CD4-positive, alpha-beta T cell treated with Interleukin-17A for 4 hours (primary cell): Measurements from ENCODE around the gene DNAI2.

ENCODE experiments used
- DNase-seq: peaks from one replicate; pipeline ENCODE4 v3.0.0-alpha.2; 2020; ENCODE audit warnings: mixed read lengths

Gene DNAI2

GRCh38 chr17:74343121-74343520 is 69.1 kb downstream of the DNAI2 start:
- DNase-seq = no peak

- no peak for DNase-seq
Observed at GRCh38 chr17:74343526-74344284, 69.7 kb downstream of the DNAI2 start.

- DNase-seq = no peak
Observed at GRCh38 chr17:74344658-74345057, 70.6 kb downstream of the DNAI2 start.

GRCh38 chr17:74345433-74346241 is 71.6 kb downstream of the DNAI2 start:
- DNase-seq = no peak

GRCh38 chr17:74347646-74348045 is 73.6 kb downstream of the DNAI2 start:
- no peak for DNase-seq

GRCh38 chr17:74349120-74349519 is 75.1 kb downstream of the DNAI2 start:
- DNase-seq = no peak

- no peak for DNase-seq
Observed at GRCh38 chr17:74350486-74350885, 76.5 kb downstream of the DNAI2 start.

GRCh38 chr17:74351552-74352210 is 77.6 kb downstream of the DNAI2 start:
- no peak for DNase-seq

GRCh38 chr17:74353446-74354060 is 79.5 kb downstream of the DNAI2 start:
- no peak for DNase-seq

GRCh38 chr17:74354123-74354522 is 80.1 kb downstream of the DNAI2 start:
- DNase-seq = peak; percentile 57

- no peak for DNase-seq
Observed at GRCh38 chr17:74354561-74354960, 80.5 kb downstream of the DNAI2 start.

- DNase-seq = no peak
Observed at GRCh38 chr17:74355065-74355464, 81.0 kb downstream of the DNAI2 start.

- DNase-seq = peak; percentile 23
Observed at GRCh38 chr17:74356646-74357465, 82.8 kb downstream of the DNAI2 start.

GRCh38 chr17:74357466-74357809 is 83.4 kb downstream of the DNAI2 start:
- DNase-seq = no peak

- no peak for DNase-seq
Observed at GRCh38 chr17:74358697-74359096, 84.7 kb downstream of the DNAI2 start.

- DNase-seq = no peak
Observed at GRCh38 chr17:74359916-74360315, 85.9 kb downstream of the DNAI2 start.

- no peak for DNase-seq
Observed at GRCh38 chr17:74360899-74361229, 86.8 kb downstream of the DNAI2 start.

- peak; percentile 59 for DNase-seq
Observed at GRCh38 chr17:74361230-74362068, 87.4 kb downstream of the DNAI2 start, which contains the start of gene BTBD17. Gene BTBD17 (minus strand): TSS chr17:74361868. CDS start chr17:74361819, 49 bp downstream.

GRCh38 chr17:74362069-74362405 is 88.0 kb downstream of the DNAI2 start:
- DNase-seq = no peak

GRCh38 chr17:74362810-74363498 is 88.9 kb downstream of the DNAI2 start:
- DNase-seq = no peak
